IMR-90 (cell line): Measurements from ENCODE around the gene AGTPBP1. TPM values are rescaled to one million over a fixed set of nuclear protein-coding genes. Genes with fewer than 3 reads are reported as not detected.

Experiments used
- ATAC-seq: fragments of 200-7000 bp; cut with Tn5 transposase; 2 replicates; pipeline ENCODE4 v1.9.1; 2020; ENCODE audit warnings: low read depth, mild to moderate bottlenecking, moderate library complexity
- BruUV-seq: library from RNA; stranded (reverse); fragments of 400-500 nt; replicated peaks from 2 replicates; lab custom pipeline; 2021; lab: Mats Ljungman, UMichigan
- CTCF ChIA-PET: fragments of 300-600 bp; formaldehyde crosslinking; extraction: SDS; loops from one replicate; lab custom pipeline; 2021; ENCODE audit warnings: antibody characterized with exemption; lab: Yijun Ruan, JAX
- POLR2A ChIA-PET: fragments of 300-600 bp; sonication (Branson Sonifier 250); formaldehyde crosslinking; loops from one replicate; lab custom pipeline; 2022; ENCODE audit warnings: antibody characterized with exemption; ENCODE audit not compliant: unreplicated experiment; lab: Charles Lee
- DNase-seq: peaks from one replicate; pipeline ENCODE4 v3.0.0; 2013
- H2AFZ ChIP-seq: replicated peaks from 2 replicates; pipeline ENCODE3; 2013; ENCODE audit warnings: low read length, mild to moderate bottlenecking; ENCODE audit not compliant: poor library complexity
- H2AK5ac ChIP-seq: 2 replicates; pipeline ENCODE4 v1.6.1; 2013; ENCODE audit warnings: low read depth, low read length, inconsistent platforms
- H2AK9ac ChIP-seq: replicated peaks from 2 replicates; pipeline ENCODE3; 2013; ENCODE audit warnings: mild to moderate bottlenecking, low read depth, low read length, moderate library complexity; ENCODE audit not compliant: poor library complexity
- H2BK120ac ChIP-seq: 2 replicates; pipeline ENCODE4 v1.6.1; 2013; ENCODE audit warnings: low read depth, low read length, inconsistent platforms
- H2BK15ac ChIP-seq: 3 replicates; pipeline ENCODE4 v1.6.1; 2013; ENCODE audit warnings: low read depth, low read length, inconsistent platforms
- H2BK20ac ChIP-seq: 2 replicates; pipeline ENCODE4 v1.6.1; 2013; ENCODE audit warnings: low read depth, mild to moderate bottlenecking, inconsistent platforms, low read length, moderate library complexity
- H2BK5ac ChIP-seq: 2 replicates; pipeline ENCODE4 v1.6.1; 2013; ENCODE audit warnings: mild to moderate bottlenecking, low read depth, low read length, inconsistent platforms; ENCODE audit not compliant: poor library complexity, severe bottlenecking
- H3K14ac ChIP-seq: replicated peaks from 2 replicates; pipeline ENCODE4 v1.6.1; 2013; ENCODE audit warnings: low read depth, low read length, inconsistent platforms
- H3K18ac ChIP-seq: 2 replicates; pipeline ENCODE4 v1.6.1; 2013; ENCODE audit warnings: low read depth, low read length, control low read depth
- H3K23ac ChIP-seq: 2 replicates; pipeline ENCODE4 v1.6.1; 2013; ENCODE audit warnings: low read depth, low read length, inconsistent platforms
- H3K27ac ChIP-seq: 2 replicates; pipeline ENCODE4 v1.5.1; 2013; ENCODE audit warnings: mild to moderate bottlenecking, control low read depth, low read length; ENCODE audit not compliant: insufficient read depth
- H3K27me3 ChIP-seq: 2 replicates; pipeline ENCODE4 v1.6.1; 2013; ENCODE audit warnings: low read length; ENCODE audit not compliant: control insufficient read depth, insufficient read depth
- H3K36me3 ChIP-seq: 2 replicates; pipeline ENCODE4 v1.6.1; 2013; ENCODE audit warnings: low read length, mixed read lengths; ENCODE audit not compliant: control insufficient read depth, insufficient read depth
- H3K4ac ChIP-seq: 2 replicates; pipeline ENCODE4 v1.6.1; 2013; ENCODE audit warnings: low read depth, low read length, inconsistent platforms
- H3K4me1 ChIP-seq: 2 replicates; pipeline ENCODE4 v1.6.1; 2013; ENCODE audit warnings: low read length, mixed read lengths; ENCODE audit not compliant: control insufficient read depth, insufficient read depth
- H3K4me2 ChIP-seq: 2 replicates; pipeline ENCODE4 v1.6.1; 2013; ENCODE audit warnings: low read depth, mild to moderate bottlenecking, control low read depth, low read length, moderate library complexity
- H3K4me3 ChIP-seq: 2 replicates; pipeline ENCODE4 v1.5.1; 2013; ENCODE audit warnings: low read depth, mild to moderate bottlenecking, control low read depth, low read length, moderate library complexity; ENCODE audit not compliant: insufficient read depth
- H3K56ac ChIP-seq: 2 replicates; pipeline ENCODE4 v1.6.1; 2013; ENCODE audit warnings: low read length, inconsistent platforms; ENCODE audit not compliant: insufficient read depth; ENCODE audit errors: extremely low read depth
- H3K79me1 ChIP-seq, 2 experiments: 2 replicates each; pipeline ENCODE4 v1.6.1; 2013; ENCODE audit warnings: low read length in 2 of 2, inconsistent platforms in 1 of 2, low read depth in 1 of 2
- H3K9ac ChIP-seq: 2 replicates; pipeline ENCODE4 v1.6.1; 2013; ENCODE audit warnings: low read depth, low read length, control low read depth
- H3K9me1 ChIP-seq: 2 replicates; pipeline ENCODE4 v1.6.1; 2013; ENCODE audit warnings: low read length, inconsistent platforms; ENCODE audit not compliant: insufficient read depth
- H3K9me3 ChIP-seq: 2 replicates; pipeline ENCODE4 v1.6.1; 2013; ENCODE audit warnings: low read length; ENCODE audit not compliant: control insufficient read depth, insufficient read depth
- H4K20me1 ChIP-seq: 2 replicates; pipeline ENCODE4 v1.6.1; 2013; ENCODE audit warnings: low read length, inconsistent platforms; ENCODE audit not compliant: insufficient read depth
- H4K5ac ChIP-seq: 2 replicates; pipeline ENCODE4 v1.6.1; 2013; ENCODE audit warnings: mild to moderate bottlenecking, low read depth, low read length, control low read depth
- H4K8ac ChIP-seq, 2 experiments: 2 replicates each; pipeline ENCODE4 v1.6.1; 2013; ENCODE audit warnings: low read depth in 2 of 2, low read length in 2 of 2, control low read depth in 1 of 2, inconsistent platforms in 1 of 2
- H4K91ac ChIP-seq: 2 replicates; pipeline ENCODE4 v1.6.1; 2013; ENCODE audit warnings: low read depth, low read length, inconsistent platforms; ENCODE audit not compliant: insufficient read depth
- FOS ChIP-seq: fragments of 150-350 bp; IDR thresholded peaks from 2 replicates; pipeline ENCODE4 v1.6.1; 2016; ENCODE audit warnings: low read depth, low read length
- NFE2L2 ChIP-seq: fragments of 150-350 bp; IDR thresholded peaks from 2 replicates; pipeline ENCODE4 v1.6.1; 2016; ENCODE audit warnings: low read depth, mild to moderate bottlenecking, low read length
- POLR2A ChIP-seq: IDR thresholded peaks from 2 replicates; pipeline ENCODE4 v1.6.1; 2012; ENCODE audit warnings: mild to moderate bottlenecking, low read depth, low read length
- RAD21 ChIP-seq: IDR thresholded peaks from 2 replicates; pipeline ENCODE4 v1.6.1; 2012; ENCODE audit warnings: low read length, improper control_type of control experiment
- SMC3 ChIP-seq: fragments of 150-350 bp; IDR thresholded peaks from 2 replicates; pipeline ENCODE4 v1.6.1; 2016; ENCODE audit warnings: low read depth, mild to moderate bottlenecking, antibody characterized with exemption, low read length, moderate library complexity
- WGBS, 2 experiments: methylation state at CpG; one replicate each; pipeline versions ENCODE4 v1.1.5 to v1.1.7; 2013; ENCODE audit warnings: missing lambda C conversion rate in 2 of 2; ENCODE audit not compliant: insufficient read length in 1 of 2; ENCODE audit errors: extremely low coverage in 2 of 2; 5-methylcytosine and 5-hydroxymethylcytosine counted together
- dilution Hi-C: fragments of 300-500 bp; cut with HindIII; formaldehyde crosslinking; loops from one replicate; pipeline ENCODE4 v1.14.3; 2018; ENCODE audit warnings: low sequenced_read_pairs; ENCODE audit not compliant: unreplicated experiment
- in situ Hi-C: fragments of 300-500 bp; cut with MboI; formaldehyde crosslinking; loops from 3 replicates; pipeline ENCODE4 v1.14.3; 2019; ENCODE audit warnings: low sequenced_read_pairs, inconsistent platforms, mixed read lengths
- intact Hi-C: fragments of 100-400 bp; cut with micrococcal nuclease; formaldehyde crosslinking; loops from 2 replicates; pipeline ENCODE4 v1.10.0; 2022
- polyA plus RNA-seq, 3 experiments: library from polyadenylated mRNA; depleted of rRNA; stranded (reverse); fragments of >200 nt; gene quantifications; 2 replicates each; pipeline ENCODE4 v1.2.3, GENCODE V29; 2012; ENCODE audit warnings: low replicate concordance in 1 of 3
- total RNA-seq: library from RNA; depleted of rRNA; stranded (reverse); fragments of >200 nt; gene quantifications from 2 replicates; pipeline ENCODE4 v1.2.3, GENCODE V29; 2012
- TF ChIP-seq, protein P1 (sequence below): fragments of 150-350 bp; IDR thresholded peaks from 2 replicates; pipeline ENCODE4 v1.6.1; 2016; ENCODE audit warnings: low read depth, mild to moderate bottlenecking, low read length, moderate library complexity, borderline replicate concordance

AGTPBP1 gene
- total and polyA plus RNA-seq, 2 of the 4 experiments (the other 2 are of a cell fraction), result 3.3 to 9.0 TPM

DNA sequence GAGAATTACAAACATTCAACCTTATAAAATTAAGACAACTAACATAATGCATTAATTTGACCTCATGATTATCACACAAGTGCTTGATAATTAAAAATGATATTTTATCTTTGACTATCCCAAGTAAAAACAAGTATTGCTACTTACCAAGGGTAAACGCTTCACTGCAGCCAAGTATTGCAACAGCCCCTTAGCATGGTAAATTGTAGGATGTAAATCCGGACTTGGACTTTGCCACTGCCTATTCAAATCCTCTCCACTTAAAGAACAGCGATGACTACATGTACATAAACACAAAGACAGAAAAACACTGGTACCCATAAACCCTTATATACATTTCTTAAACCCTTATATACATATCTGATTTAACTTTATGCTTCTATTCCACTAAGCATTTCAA is 155.1 kb downstream of the AGTPBP1 start:
- ATAC-seq, result no peak

More for the DNA sequence above, 155.1 kb downstream of the AGTPBP1 start:
- ChIA-PET POLR2A (no interaction called here), CTCF (no interaction called here)
- H2AK5ac ChIP-seq, result no peak overlapping the region
- H4K8ac ChIP-seq, result no peak overlapping the region
- intact Hi-C loops (no loop called here), dilution Hi-C loops (no loop called here), in situ Hi-C loops (no loop called here)
- no peak overlapping the region for H3K56ac ChIP-seq
- H3K79me1 ChIP-seq, result no peaks in the 10 kb centered on the region
- no peak overlapping the region for H2BK15ac ChIP-seq
- no peak overlapping the region for H4K91ac ChIP-seq
- no peaks in the 10 kb centered on the region for H3K36me3 ChIP-seq
- H3K4me3 ChIP-seq, result no peak overlapping the region
- no peak overlapping the region for H2BK20ac ChIP-seq
- BruUV-seq, result no TSS peak
- H3K9me1 ChIP-seq, result no peaks in the 10 kb centered on the region
- no peak overlapping the region for H3K27ac ChIP-seq
- H3K23ac ChIP-seq, result no peak overlapping the region
- no peak overlapping the region for H4K5ac ChIP-seq
- no peak overlapping the region for H2BK120ac ChIP-seq
- no peak overlapping the region for H3K14ac ChIP-seq
- no peaks in the 10 kb centered on the region for H3K27me3 ChIP-seq
- no peak overlapping the region for H2AK9ac ChIP-seq
- no peak overlapping the region for H3K4me2 ChIP-seq
- no peak overlapping the region for H3K18ac ChIP-seq
- no peak for TF ChIP-seq FOS
- TF ChIP-seq SMC3, result no peak
- TF ChIP-seq, protein P1, sequence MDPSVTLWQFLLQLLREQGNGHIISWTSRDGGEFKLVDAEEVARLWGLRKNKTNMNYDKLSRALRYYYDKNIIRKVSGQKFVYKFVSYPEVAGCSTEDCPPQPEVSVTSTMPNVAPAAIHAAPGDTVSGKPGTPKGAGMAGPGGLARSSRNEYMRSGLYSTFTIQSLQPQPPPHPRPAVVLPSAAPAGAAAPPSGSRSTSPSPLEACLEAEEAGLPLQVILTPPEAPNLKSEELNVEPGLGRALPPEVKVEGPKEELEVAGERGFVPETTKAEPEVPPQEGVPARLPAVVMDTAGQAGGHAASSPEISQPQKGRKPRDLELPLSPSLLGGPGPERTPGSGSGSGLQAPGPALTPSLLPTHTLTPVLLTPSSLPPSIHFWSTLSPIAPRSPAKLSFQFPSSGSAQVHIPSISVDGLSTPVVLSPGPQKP, result no peak
- TF ChIP-seq POLR2A, result no peak
- TF ChIP-seq RAD21, result no peak
- TF ChIP-seq NFE2L2, result no peak
- no peaks in the 10 kb centered on the region for H4K20me1 ChIP-seq
- H3K4me1 ChIP-seq, result no peaks in the 10 kb centered on the region
- H3K4ac ChIP-seq, result no peak overlapping the region
- no CpG with 5 or more reads among the region's 3 CpGs for WGBS, 2 experiments
- DNase-seq, result no peak
- H2BK5ac ChIP-seq, result no peak overlapping the region
- H3K9ac ChIP-seq, result no peak overlapping the region
- no peaks in the 10 kb centered on the region for H3K9me3 ChIP-seq
- no peak overlapping the region for H2AFZ ChIP-seq
